Endothelial cell of umbilical vein (primary cell): ENCODE data around the gene SMAD3. TPM values are rescaled to one million over a fixed set of nuclear protein-coding genes. Genes with fewer than 3 reads are reported as not detected.

Experiments
- BruUV-seq: library from RNA; stranded (reverse); fragments of 400-500 nt; replicated peaks from 2 replicates; lab custom pipeline; 2021; lab: Mats Ljungman, UMichigan
- CTCF ChIA-PET: fragments of 300-600, 350-600 bp; sonication (Branson Sonifier 250); formaldehyde crosslinking; loops from one replicate; lab custom pipeline; 2021; ENCODE audit warnings: antibody characterized with exemption, inconsistent platforms; lab: Charles Lee
- POLR2A ChIA-PET: fragments of 300-600, 350-600 bp; sonication (Branson Sonifier 250); formaldehyde crosslinking; loops from one replicate; lab custom pipeline; 2021; ENCODE audit warnings: antibody characterized with exemption, inconsistent platforms; lab: Charles Lee
- DNase-seq: peaks from one replicate; pipeline ENCODE4 v3.0.0-alpha.2; 2011; ENCODE audit warnings: low read depth, low spot score
- FAIRE-seq: peaks from 2 replicates; lab custom pipeline; 2011; peaks lifted over from hg19 to GRCh38; lab: Jason Lieb, UNC
- H2AFZ ChIP-seq: 2 replicates; pipeline ENCODE4 v1.6.0; 2012; ENCODE audit warnings: low read depth, low read length, control low read depth, inconsistent platforms
- H3K27ac ChIP-seq: 2 replicates; pipeline ENCODE4 v1.5.1; 2011; ENCODE audit warnings: low read depth, mild to moderate bottlenecking, control low read depth, low read length, moderate library complexity; ENCODE audit not compliant: insufficient read depth
- H3K27me3 ChIP-seq, 2 experiments: 2 replicates each; pipeline versions ENCODE4 v1.6.0 to v1.6.1; 2011; ENCODE audit warnings: low read length in 2 of 2, mixed read lengths in 1 of 2; ENCODE audit not compliant: control insufficient read depth in 2 of 2, insufficient read depth in 2 of 2
- H3K36me3 ChIP-seq, 2 experiments: 2 replicates in 1 of 2; 3 replicates in 1 of 2; pipeline ENCODE4 v1.5.1; 2011; ENCODE audit warnings: low read length in 2 of 2, mild to moderate bottlenecking in 1 of 2, moderate library complexity in 1 of 2; ENCODE audit not compliant: control insufficient read depth in 2 of 2, insufficient read depth in 2 of 2; ENCODE audit errors: extremely low read depth in 1 of 2
- H3K4me1 ChIP-seq: 3 replicates; pipeline ENCODE4 v1.5.1; 2011; ENCODE audit warnings: mild to moderate bottlenecking, low read length; ENCODE audit not compliant: control insufficient read depth, insufficient read depth; ENCODE audit errors: extremely low read depth
- H3K4me2 ChIP-seq: 2 replicates; pipeline ENCODE4 v1.6.1; 2011; ENCODE audit warnings: low read length, control low read depth, mixed read lengths; ENCODE audit not compliant: insufficient read depth
- H3K4me3 ChIP-seq, 3 experiments: fragments of 200-600 bp in 1 of 3; sonication (generic), shearing (Covaris generic) in 1 of 3; replicated peaks in 1 of 3; 2 replicates each; pipeline ENCODE4 v1.5.1; 2011 to 2016; ENCODE audit warnings: control low read depth in 3 of 3, low read length in 3 of 3, mild to moderate bottlenecking in 2 of 3, inconsistent platforms in 1 of 3, low read depth in 1 of 3, moderate library complexity in 1 of 3; ENCODE audit not compliant: insufficient read depth in 1 of 3
- H3K79me2 ChIP-seq: 2 replicates; pipeline ENCODE4 v1.6.0; 2012; ENCODE audit warnings: low read length, inconsistent platforms; ENCODE audit not compliant: control insufficient read depth, insufficient read depth
- H3K9ac ChIP-seq: replicated peaks from 2 replicates; pipeline ENCODE3; 2011; ENCODE audit warnings: low read length, control low read depth; ENCODE audit not compliant: insufficient read depth; ENCODE audit errors: extremely low read depth
- H3K9me1 ChIP-seq: replicated peaks from 3 replicates; pipeline ENCODE4 v1.6.0; 2011; ENCODE audit warnings: mild to moderate bottlenecking, low read length; ENCODE audit not compliant: control insufficient read depth, insufficient read depth; ENCODE audit errors: extremely low read depth
- H3K9me3 ChIP-seq: replicated peaks from 2 replicates; pipeline ENCODE4 v1.5.1; 2012; ENCODE audit warnings: low read length, inconsistent platforms; ENCODE audit not compliant: control insufficient read depth, insufficient read depth
- H4K20me1 ChIP-seq: replicated peaks from 2 replicates; pipeline ENCODE3; 2011; ENCODE audit warnings: mild to moderate bottlenecking, low read length; ENCODE audit not compliant: control insufficient read depth, insufficient read depth; ENCODE audit errors: extremely low read depth
- EZH2 ChIP-seq: IDR thresholded peaks from 2 replicates; pipeline ENCODE4 v1.6.1; 2012; ENCODE audit warnings: borderline replicate concordance, low read depth, mild to moderate bottlenecking, moderate library complexity, low read length, inconsistent platforms; ENCODE audit not compliant: severe bottlenecking
- FOS ChIP-seq: IDR thresholded peaks from 2 replicates; pipeline ENCODE4 v1.6.1; 2011; ENCODE audit warnings: mild to moderate bottlenecking, low read length, moderate library complexity, borderline replicate concordance; ENCODE audit not compliant: insufficient read depth
- GATA2 ChIP-seq: IDR thresholded peaks from 2 replicates; pipeline ENCODE4 v1.7.0; 2011; ENCODE audit warnings: low read depth, mild to moderate bottlenecking, moderate library complexity, mixed read lengths, low read length; ENCODE audit not compliant: insufficient read length, insufficient read depth
- JUN ChIP-seq: IDR thresholded peaks from 2 replicates; pipeline ENCODE4 v1.6.1; 2011; ENCODE audit warnings: borderline replicate concordance, low read depth; ENCODE audit not compliant: insufficient read length, insufficient read depth
- MAX ChIP-seq: IDR thresholded peaks from 2 replicates; pipeline ENCODE4 v1.6.1; 2011; ENCODE audit not compliant: insufficient read depth, insufficient read length
- MYC ChIP-seq: IDR thresholded peaks from one replicate; pipeline ENCODE4 v1.6.1; 2011; ENCODE audit warnings: mild to moderate bottlenecking, low read depth, low read length
- POLR2A ChIP-seq: IDR thresholded peaks from 2 replicates; pipeline ENCODE4 v1.6.1; 2012; ENCODE audit warnings: low read depth, mild to moderate bottlenecking, control low read depth, low read length
- POLR2AphosphoS5 ChIP-seq: IDR thresholded peaks from 2 replicates; pipeline ENCODE4 v1.6.1; 2012; ENCODE audit warnings: low read depth, mild to moderate bottlenecking, control low read depth, low read length, moderate library complexity; ENCODE audit not compliant: insufficient read depth
- dilution Hi-C: fragments of 300-500 bp; cut with MboI; formaldehyde crosslinking; loops from one replicate; pipeline ENCODE4 v1.15.0; 2019; ENCODE audit warnings: low sequenced_read_pairs; ENCODE audit not compliant: extremely low pct_ligation_motif_present
- intact Hi-C: fragments of 100-400 bp; cut with micrococcal nuclease; formaldehyde crosslinking; loops from one replicate; pipeline ENCODE4 v1.10.0; 2022
- polyA plus RNA-seq, 4 experiments: library from polyadenylated mRNA; depleted of rRNA in 3 of 4; stranded (reverse) in 3 of 4; unstranded in 1 of 4; fragments of >200 nt; gene quantifications; 2 replicates each; pipeline versions ENCODE4 v1.2.1 to v1.2.3, GENCODE V29; 2011 to 2012; ENCODE audit warnings: missing spikeins in 1 of 4
- total RNA-seq: library from RNA; stranded (reverse); gene quantifications from 2 replicates; pipeline ENCODE4 v1.2.3, GENCODE V29; 2021
- TF ChIP-seq, protein P1 (sequence below), 2 donors: IDR thresholded peaks; 1 replicate in 1 of 2; 2 replicates in 1 of 2; pipeline ENCODE4 v1.5.1; 2011; ENCODE audit warnings: low read length in 2 of 2, mild to moderate bottlenecking in 2 of 2, moderate library complexity in 2 of 2, control low read depth in 1 of 2, inconsistent platforms in 1 of 2, low read depth in 1 of 2; ENCODE audit not compliant: insufficient read depth in 1 of 2; ENCODE audit errors: extremely low read depth in 1 of 2

Gene SMAD3
- total and polyA plus RNA-seq, 2 donors (not counting 3 experiments of a cell fraction or from before 2014, with no cell fraction given), result 56.4 to 88.2 TPM

DNA sequence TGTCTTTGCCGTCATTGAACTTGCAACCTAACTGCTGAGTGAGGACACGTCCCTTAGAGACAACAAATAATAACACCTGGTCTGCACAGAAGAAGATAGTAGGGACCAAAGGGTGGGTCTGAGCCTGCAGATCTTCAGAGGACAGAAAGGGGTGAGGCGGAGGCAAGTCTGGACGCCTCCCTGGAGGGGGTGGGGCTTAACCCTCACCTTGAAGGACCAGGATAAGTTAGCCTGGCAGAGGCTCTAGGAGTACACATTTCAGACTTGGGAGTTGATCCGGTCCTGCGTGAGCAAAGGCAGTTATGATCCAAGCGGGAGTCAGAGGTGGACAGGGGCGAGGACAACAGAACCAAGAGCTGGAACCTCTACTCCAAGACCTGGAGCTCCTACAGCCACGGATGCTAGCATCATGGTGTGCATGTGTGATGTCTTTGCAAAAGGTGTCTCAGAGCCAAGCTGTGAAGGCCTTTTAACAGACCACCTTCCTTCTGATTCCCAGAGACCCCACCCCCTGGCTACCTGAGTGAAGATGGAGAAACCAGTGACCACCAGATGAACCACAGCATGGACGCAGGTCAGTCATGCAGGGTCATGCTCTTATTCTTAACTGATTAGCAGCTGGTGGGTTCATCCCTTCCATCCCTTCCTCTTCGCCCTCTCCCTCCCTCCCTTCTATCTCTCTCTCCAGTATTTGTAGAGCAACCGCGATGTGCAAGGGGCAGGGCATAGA is 101.0 kb downstream of the SMAD3 start:
- Histone ChIP-seq H3K4me3 (no peak overlapping the region), H2AFZ (no peak overlapping the region), H3K9me3 (no peaks in the 10 kb centered on the region), H3K4me2 (no peak overlapping the region), H3K9ac (peak overlapping the region; percentile 45), H3K36me3 (peaks cover 13 to 22% of the 10 kb centered on the region in 2 experiments), H3K27ac (peak overlapping the region; percentile 83), H3K9me1 (no peaks in the 10 kb centered on the region), H3K79me2 (peaks cover 74% of the 10 kb centered on the region), H3K4me1 (peaks cover 46% of the 10 kb centered on the region), H3K27me3 (no peaks in the 10 kb centered on the region), H4K20me1 (no peaks in the 10 kb centered on the region)
- no peak for FAIRE-seq
- POLR2A ChIA-PET, result interaction anchor here (0.9 to 2.3 kb wide), 2 partner anchors 12 to 18 kb away, joined by 3 to 6 read pairs; no protein-coding TSS in a partner anchor
- no peak for DNase-seq
- dilution Hi-C loops (no loop called here), intact Hi-C loops (no loop called here)
- CTCF ChIA-PET, result interaction anchor here (1.7 kb wide), 1 partner anchor 220 kb away, joined by 4 read pairs; no protein-coding TSS in a partner anchor
- BruUV-seq, result no TSS peak
- no peak for TF ChIP-seq EZH2
- no peak for TF ChIP-seq MAX
- TF ChIP-seq POLR2AphosphoS5, result no peak
- no peak for TF ChIP-seq JUN
- no peak for TF ChIP-seq POLR2A
- no peak for TF ChIP-seq GATA2
- TF ChIP-seq MYC, result no peak
- TF ChIP-seq, protein P1, sequence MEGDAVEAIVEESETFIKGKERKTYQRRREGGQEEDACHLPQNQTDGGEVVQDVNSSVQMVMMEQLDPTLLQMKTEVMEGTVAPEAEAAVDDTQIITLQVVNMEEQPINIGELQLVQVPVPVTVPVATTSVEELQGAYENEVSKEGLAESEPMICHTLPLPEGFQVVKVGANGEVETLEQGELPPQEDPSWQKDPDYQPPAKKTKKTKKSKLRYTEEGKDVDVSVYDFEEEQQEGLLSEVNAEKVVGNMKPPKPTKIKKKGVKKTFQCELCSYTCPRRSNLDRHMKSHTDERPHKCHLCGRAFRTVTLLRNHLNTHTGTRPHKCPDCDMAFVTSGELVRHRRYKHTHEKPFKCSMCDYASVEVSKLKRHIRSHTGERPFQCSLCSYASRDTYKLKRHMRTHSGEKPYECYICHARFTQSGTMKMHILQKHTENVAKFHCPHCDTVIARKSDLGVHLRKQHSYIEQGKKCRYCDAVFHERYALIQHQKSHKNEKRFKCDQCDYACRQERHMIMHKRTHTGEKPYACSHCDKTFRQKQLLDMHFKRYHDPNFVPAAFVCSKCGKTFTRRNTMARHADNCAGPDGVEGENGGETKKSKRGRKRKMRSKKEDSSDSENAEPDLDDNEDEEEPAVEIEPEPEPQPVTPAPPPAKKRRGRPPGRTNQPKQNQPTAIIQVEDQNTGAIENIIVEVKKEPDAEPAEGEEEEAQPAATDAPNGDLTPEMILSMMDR (IDR thresholded peaks at IDR 0.05; ENCODE audit: extremely low read depth in 1 of 2, insufficient read depth in 1 of 2, low read depth in 1 of 2, low read length in 2 of 2), result no peak
- TF ChIP-seq FOS, result no peak
